NCI-H510A treated with DMSO at 0.1 percent for 48 hours (cell line): ENCODE measurements around the gene HOGA1.
"Not testable (repeated sequence)": the region's sequence is repeated elsewhere in the genome, so short reads cannot be mapped to it uniquely, and the experiment has no call there.

ENCODE experiments used
- DNase-seq: peaks from one replicate; lab custom pipeline; 2025; lab: John Stamatoyannopoulos, UW

Gene HOGA1

DNA sequence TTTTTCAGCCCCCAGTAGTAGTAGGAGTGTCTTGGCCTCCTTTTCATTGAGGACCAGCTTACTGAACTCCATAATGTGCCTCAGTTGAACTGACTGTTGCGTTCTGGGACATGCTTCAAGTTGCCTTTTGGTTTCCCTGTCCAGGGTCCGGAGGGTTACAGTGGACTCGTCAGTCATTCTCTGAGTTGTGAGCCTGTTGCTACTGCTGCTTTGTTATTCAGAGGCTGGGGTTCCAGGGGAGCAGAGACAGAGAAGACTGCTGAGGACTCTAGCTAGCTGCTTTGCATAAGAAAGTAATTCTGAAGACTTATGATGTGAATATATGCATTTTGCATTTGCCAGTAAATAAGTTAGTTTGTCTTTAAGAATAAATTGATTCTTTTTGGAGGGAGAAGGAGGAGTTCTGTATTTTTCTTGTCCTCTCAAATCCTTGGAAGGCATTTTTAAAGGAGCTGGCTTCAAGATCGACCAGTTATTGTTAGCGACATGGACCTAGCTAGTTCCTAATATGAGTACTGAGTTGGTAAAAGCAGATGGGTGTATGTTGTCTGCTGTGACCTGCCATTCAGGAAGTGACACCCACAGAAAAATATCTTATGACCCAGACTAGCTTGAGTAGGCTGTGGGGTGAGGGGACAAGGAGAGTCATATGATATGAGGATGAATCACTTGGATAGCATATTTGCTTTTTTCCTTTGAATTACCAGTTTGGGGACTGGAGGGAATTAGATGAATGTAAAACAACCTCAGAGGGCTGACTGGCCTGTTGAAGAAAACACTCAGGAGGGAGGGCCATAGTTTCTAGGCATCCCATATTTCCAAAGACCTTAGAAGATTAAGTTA lies 64.6 kb downstream of the HOGA1 start:
- no peak for DNase-seq

DNA sequence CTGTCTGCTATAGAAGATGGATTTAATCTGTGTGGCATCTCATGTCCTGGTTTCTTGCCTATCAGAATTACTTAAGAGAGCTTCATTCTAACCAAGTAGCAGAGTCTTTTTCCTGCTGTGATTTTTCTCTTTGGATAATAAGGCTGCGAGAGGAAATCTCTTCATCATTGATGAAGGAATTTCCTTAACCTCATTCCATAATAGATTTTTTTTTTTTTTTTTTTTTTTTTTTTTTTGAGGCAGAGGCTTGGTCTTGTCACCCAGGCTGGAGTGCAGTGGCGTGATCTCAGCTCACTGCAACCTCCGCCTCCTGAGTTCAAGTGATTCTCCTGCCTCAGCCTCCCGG lies 65.2 kb downstream of the HOGA1 start:
- DNase-seq: not testable (repeated sequence)

GRCh38 chr10:97650726-97651125 lies 66.5 kb downstream of the HOGA1 start:
- no peak for DNase-seq

- no peak for DNase-seq
Observed at GRCh38 chr10:97651773-97652172, 67.6 kb downstream of the HOGA1 start.

DNA sequence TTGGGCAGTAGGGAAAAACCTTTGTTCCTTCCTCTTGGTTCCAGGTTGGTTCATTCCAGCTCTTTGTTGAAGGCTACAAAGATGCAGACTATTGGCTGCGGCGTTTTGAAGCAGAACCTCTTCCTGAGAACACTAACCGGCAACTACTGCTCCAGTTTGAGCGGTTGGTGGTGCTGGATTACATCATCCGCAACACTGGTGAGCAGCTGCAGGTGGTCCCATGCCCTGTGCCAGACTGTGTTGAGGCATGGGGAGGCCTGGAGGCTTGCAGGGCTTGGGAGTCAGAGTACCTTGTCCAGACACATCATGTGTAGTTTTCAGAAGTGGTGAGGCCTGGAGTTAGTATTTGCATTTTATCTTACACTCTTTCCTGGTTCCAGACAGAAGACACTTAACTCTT lies 72.6 kb downstream of the HOGA1 start:
- DNase-seq: no peak

- no peak for DNase-seq
Observed at GRCh38 chr10:97659589-97659988, 75.4 kb downstream of the HOGA1 start.
